H1 (cell line): ENCODE measurements around the gene PRICKLE2.

Experiments used
- BRCA1 ChIP-seq: IDR thresholded peaks from 2 replicates; pipeline ENCODE4 v1.6.1; 2012; ENCODE audit warnings: low read depth, low read length, improper control_type of control experiment
- CBX5 ChIP-seq: fragments of 300-800, 300-1000 bp; sonication (generic); IDR thresholded peaks from 2 replicates; pipeline ENCODE4 v1.7.1; 2016; ENCODE audit warnings: antibody characterized with exemption, low read length, low read depth
- CTCF ChIP-seq, 3 experiments: IDR thresholded peaks; 1 replicate in 2 of 3; 2 replicates in 1 of 3; pipeline versions ENCODE4 v1.5.1 to v1.6.1; 2011; ENCODE audit warnings: low read length in 3 of 3, mild to moderate bottlenecking in 3 of 3, inconsistent platforms in 2 of 3, low read depth in 1 of 3, moderate library complexity in 1 of 3; ENCODE audit not compliant: insufficient read depth in 1 of 3; ENCODE audit errors: control extremely low read depth in 1 of 3
- MAX ChIP-seq: IDR thresholded peaks from 2 replicates; pipeline ENCODE4 v1.6.1; 2012; ENCODE audit warnings: inconsistent platforms
- POLR2A ChIP-seq, 2 experiments: IDR thresholded peaks; 1 replicate in 1 of 2; 2 replicates in 1 of 2; pipeline ENCODE4 v1.6.1; 2011; ENCODE audit warnings: low read depth in 2 of 2, low read length in 2 of 2, mild to moderate bottlenecking in 2 of 2; ENCODE audit errors: control extremely low read depth in 1 of 2
- SUZ12 ChIP-seq: fragments of 200-600 bp; sonication (generic); IDR thresholded peaks from 2 replicates; pipeline ENCODE4 v1.6.1; 2012; ENCODE audit warnings: mild to moderate bottlenecking, inconsistent platforms, low read length, moderate library complexity, mixed read lengths

- TF ChIP-seq SUZ12 (no peak), POLR2A (IDR thresholded peaks at IDR 0.05; ENCODE audit: control extremely low read depth in 1 of 2, low read depth in 2 of 2, low read length in 2 of 2) (no peak), CTCF (IDR thresholded peaks at IDR 0.05; ENCODE audit: control extremely low read depth in 1 of 3, insufficient read depth in 1 of 3, low read depth in 1 of 3, low read length in 3 of 3) (no peak), BRCA1 (no peak), MAX (no peak), CBX5 (no peak)
These were observed 120.6 kb downstream of the PRICKLE2 start for GRCh38 chr3:64104691-64105111.
